Keratinocyte (primary cell): ENCODE measurements around the gene MMP24. TPM values are rescaled to one million over a fixed set of nuclear protein-coding genes. Genes with fewer than 3 reads are reported as not detected.
A peak's percentile ranks its signal among the peaks of the same experiment; 100 is the strongest.

ENCODE experiments used
- DNase-seq: peaks from one replicate; pipeline ENCODE4 v3.0.0-alpha.2; 2011; ENCODE audit warnings: low read depth, missing footprints, low spot score
- FAIRE-seq: peaks from 2 replicates; lab custom pipeline; 2011; peaks lifted over from hg19 to GRCh38; lab: Jason Lieb, UNC
- H2AFZ ChIP-seq: 2 replicates; pipeline ENCODE4 v1.6.0; 2012; ENCODE audit warnings: low read length, control low read depth, inconsistent platforms; ENCODE audit not compliant: control insufficient read depth
- H3K27ac ChIP-seq: 2 replicates; pipeline ENCODE4 v1.5.1; 2011; ENCODE audit warnings: low read length; ENCODE audit not compliant: control insufficient read depth, insufficient read depth
- H3K27me3 ChIP-seq: 3 replicates; pipeline ENCODE4 v1.6.0; 2011; ENCODE audit warnings: low read length; ENCODE audit not compliant: control insufficient read depth, insufficient read depth; ENCODE audit errors: extremely low read depth
- H3K36me3 ChIP-seq, 2 experiments: 2 replicates in 1 of 2; 3 replicates in 1 of 2; pipeline ENCODE4 v1.5.1; 2011; ENCODE audit warnings: low read length in 2 of 2, mild to moderate bottlenecking in 1 of 2; ENCODE audit not compliant: control insufficient read depth in 2 of 2, insufficient read depth in 2 of 2; ENCODE audit errors: extremely low read depth in 1 of 2
- H3K4me1 ChIP-seq: 3 replicates; pipeline ENCODE4 v1.5.1; 2011; ENCODE audit warnings: low read length; ENCODE audit not compliant: control insufficient read depth, insufficient read depth; ENCODE audit errors: extremely low read depth
- H3K4me2 ChIP-seq: 3 replicates; pipeline ENCODE4 v1.6.0; 2011; ENCODE audit warnings: low read depth, low read length; ENCODE audit not compliant: control insufficient read depth, insufficient read depth; ENCODE audit errors: extremely low read depth
- H3K4me3 ChIP-seq, 3 experiments: fragments of 200-600 bp in 1 of 3; sonication (generic) in 1 of 3; 2 replicates in 2 of 3; 3 replicates in 1 of 3; pipeline ENCODE4 v1.5.1; 2011 to 2016; ENCODE audit warnings: low read length in 3 of 3, mild to moderate bottlenecking in 3 of 3, control low read depth in 2 of 3, inconsistent platforms in 1 of 3, low read depth in 1 of 3, mixed read lengths in 1 of 3, mixed run types in 1 of 3, moderate library complexity in 1 of 3; ENCODE audit not compliant: control insufficient read depth in 2 of 3, insufficient read depth in 2 of 3; ENCODE audit errors: extremely low read depth in 1 of 3
- H3K79me2 ChIP-seq: 2 replicates; pipeline ENCODE4 v1.6.0; 2012; ENCODE audit warnings: low read length; ENCODE audit not compliant: control insufficient read depth, insufficient read depth
- H3K9ac ChIP-seq: 3 replicates; pipeline ENCODE4 v1.6.0; 2011; ENCODE audit warnings: low read length; ENCODE audit not compliant: control insufficient read depth, insufficient read depth; ENCODE audit errors: extremely low read depth
- H3K9me1 ChIP-seq: 3 replicates; pipeline ENCODE4 v1.6.0; 2011; ENCODE audit warnings: low read length; ENCODE audit not compliant: control insufficient read depth, insufficient read depth; ENCODE audit errors: extremely low read depth
- H3K9me3 ChIP-seq: 2 replicates; pipeline ENCODE4 v1.5.1; 2012; ENCODE audit warnings: low read depth, low read length; ENCODE audit not compliant: control insufficient read depth
- H4K20me1 ChIP-seq: 3 replicates; pipeline ENCODE4 v1.6.0; 2011; ENCODE audit warnings: low read length; ENCODE audit not compliant: control insufficient read depth, insufficient read depth; ENCODE audit errors: extremely low read depth
- EZH2 ChIP-seq: IDR thresholded peaks from one replicate; pipeline ENCODE4 v1.6.1; 2012; ENCODE audit warnings: inconsistent platforms, mild to moderate bottlenecking, low read length, moderate library complexity
- dilution Hi-C: fragments of 300-500 bp; cut with MboI; formaldehyde crosslinking; loops from one replicate; pipeline ENCODE4 v1.7.0; 2020; ENCODE audit warnings: low sequenced_read_pairs; ENCODE audit not compliant: extremely low pct_ligation_motif_present
- polyA plus RNA-seq, 5 experiments: library from polyadenylated mRNA; depleted of rRNA in 3 of 5; stranded (reverse) in 3 of 5; stranded (forward) in 1 of 5; unstranded in 1 of 5; fragments of >200 nt; gene quantifications; 1 replicate in 1 of 5; 2 replicates in 3 of 5; 3 replicates in 1 of 5; pipeline versions ENCODE4 v1.2.1 to v1.2.3, GENCODE V29; 2011 to 2012; ENCODE audit warnings: missing spikeins in 2 of 5, low read depth in 1 of 5, low replicate concordance in 1 of 5
- TF ChIP-seq, protein P1 (sequence below), 3 experiments: IDR thresholded peaks in 1 of 3; conservative IDR thresholded peaks in 1 of 3; optimal IDR thresholded peaks in 1 of 3; 2 replicates in 2 of 3; 3 replicates in 1 of 3; pipeline versions ENCODE3 to v1.5.1; 2011; ENCODE audit warnings: low read length in 3 of 3, mild to moderate bottlenecking in 3 of 3, moderate library complexity in 2 of 3, control low read depth in 1 of 3, inconsistent platforms in 1 of 3; ENCODE audit not compliant: insufficient read depth in 2 of 3; ENCODE audit errors: extremely low read depth in 1 of 3

The MMP24 gene
- polyA plus RNA-seq, 1 donor (not counting 4 experiments of a cell fraction or from before 2014, with no cell fraction given): not detected

DNA sequence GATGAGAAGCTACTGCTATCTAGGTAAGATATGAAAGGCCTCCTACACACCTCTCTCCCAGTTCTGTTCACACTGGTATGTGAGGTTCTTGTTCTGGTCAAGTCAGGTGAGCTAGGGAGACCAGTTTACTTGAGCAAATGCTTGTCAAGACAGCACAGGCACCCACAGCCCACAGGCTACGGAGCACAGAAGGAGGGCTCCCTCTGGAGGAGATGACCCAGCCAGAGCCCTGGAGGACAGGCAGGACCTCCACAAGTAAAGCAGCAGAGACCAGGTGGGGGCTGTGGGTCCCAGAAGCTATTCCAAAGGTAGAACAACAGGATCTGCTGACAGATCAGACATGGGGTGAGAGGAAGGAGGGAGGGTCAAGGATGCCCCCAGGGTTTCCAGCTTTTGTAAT is 38.3 kb downstream of the MMP24 start:
- Histone ChIP-seq H3K27me3 (no peaks in the 10 kb centered on the region), H3K4me3 (no peak overlapping the region), H4K20me1 (no peaks in the 10 kb centered on the region), H3K9me3 (no peaks in the 10 kb centered on the region), H3K9me1 (no peaks in the 10 kb centered on the region), H2AFZ (no peak overlapping the region), H3K79me2 (no peaks in the 10 kb centered on the region), H3K4me1 (no peaks in the 10 kb centered on the region), H3K36me3 (peaks cover 0 to 12% of the 10 kb centered on the region in 2 experiments), H3K27ac (no peak overlapping the region), H3K4me2 (no peak overlapping the region), H3K9ac (no peak overlapping the region)
- FAIRE-seq: no peak
- dilution Hi-C loops: loop anchor here (5.0 kb wide), 1 partner anchor 72 kb away; no protein-coding TSS in a partner anchor
- DNase-seq: no peak
- TF ChIP-seq, protein P1, sequence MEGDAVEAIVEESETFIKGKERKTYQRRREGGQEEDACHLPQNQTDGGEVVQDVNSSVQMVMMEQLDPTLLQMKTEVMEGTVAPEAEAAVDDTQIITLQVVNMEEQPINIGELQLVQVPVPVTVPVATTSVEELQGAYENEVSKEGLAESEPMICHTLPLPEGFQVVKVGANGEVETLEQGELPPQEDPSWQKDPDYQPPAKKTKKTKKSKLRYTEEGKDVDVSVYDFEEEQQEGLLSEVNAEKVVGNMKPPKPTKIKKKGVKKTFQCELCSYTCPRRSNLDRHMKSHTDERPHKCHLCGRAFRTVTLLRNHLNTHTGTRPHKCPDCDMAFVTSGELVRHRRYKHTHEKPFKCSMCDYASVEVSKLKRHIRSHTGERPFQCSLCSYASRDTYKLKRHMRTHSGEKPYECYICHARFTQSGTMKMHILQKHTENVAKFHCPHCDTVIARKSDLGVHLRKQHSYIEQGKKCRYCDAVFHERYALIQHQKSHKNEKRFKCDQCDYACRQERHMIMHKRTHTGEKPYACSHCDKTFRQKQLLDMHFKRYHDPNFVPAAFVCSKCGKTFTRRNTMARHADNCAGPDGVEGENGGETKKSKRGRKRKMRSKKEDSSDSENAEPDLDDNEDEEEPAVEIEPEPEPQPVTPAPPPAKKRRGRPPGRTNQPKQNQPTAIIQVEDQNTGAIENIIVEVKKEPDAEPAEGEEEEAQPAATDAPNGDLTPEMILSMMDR (optimal IDR thresholded peaks at IDR 0.05 in 1 of 3, IDR thresholded peaks at IDR 0.05 in 1 of 3, conservative IDR thresholded peaks at IDR 0.05 in 1 of 3; ENCODE audit: extremely low read depth in 1 of 3, insufficient read depth in 2 of 3, low read length in 3 of 3): peak in 1 of 3 experiments; percentile 46
- TF ChIP-seq EZH2: no peak

DNA sequence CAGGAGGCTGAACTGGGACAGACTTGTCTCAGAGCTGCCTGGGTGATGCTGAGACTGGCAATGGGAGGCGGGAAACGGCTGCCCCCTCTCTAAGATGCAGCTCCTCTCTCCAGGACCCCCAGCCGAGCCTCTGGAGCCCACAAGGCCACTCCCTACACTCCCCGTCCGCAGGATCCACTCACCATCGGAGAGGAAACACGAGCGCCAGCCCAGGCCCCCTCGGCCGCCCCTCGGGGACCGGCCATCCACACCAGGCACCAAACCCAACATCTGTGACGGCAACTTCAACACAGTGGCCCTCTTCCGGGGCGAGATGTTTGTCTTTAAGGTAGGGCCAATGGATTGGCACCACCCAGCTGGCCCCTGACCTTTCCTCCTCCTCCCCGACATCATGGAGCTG is 40.6 kb downstream of the MMP24 start:
- Histone ChIP-seq H2AFZ (no peak overlapping the region), H3K9ac (no peak overlapping the region), H3K36me3 (peaks cover 0 to 15% of the 10 kb centered on the region in 2 experiments), H3K9me1 (no peaks in the 10 kb centered on the region), H3K79me2 (no peaks in the 10 kb centered on the region), H3K4me1 (no peaks in the 10 kb centered on the region), H3K27me3 (no peaks in the 10 kb centered on the region), H3K4me2 (no peak overlapping the region), H3K4me3 (no peak overlapping the region), H4K20me1 (no peaks in the 10 kb centered on the region), H3K9me3 (no peaks in the 10 kb centered on the region), H3K27ac (no peak overlapping the region)
- no peak for FAIRE-seq
- dilution Hi-C loops: no loop called here
- DNase-seq: no peak
- TF ChIP-seq, protein P1 (optimal IDR thresholded peaks at IDR 0.05 in 1 of 3, IDR thresholded peaks at IDR 0.05 in 1 of 3, conservative IDR thresholded peaks at IDR 0.05 in 1 of 3; ENCODE audit: extremely low read depth in 1 of 3, insufficient read depth in 2 of 3, low read length in 3 of 3): no peak
- no peak for TF ChIP-seq EZH2
